C4-2B (cell line): ENCODE results near the gene TM7SF3.

ENCODE experiments used
- CTCF ChIP-seq: fragments of 450-650 bp; conservative IDR thresholded peaks from 2 replicates; pipeline ENCODE4 v1.5.1; 2017; ENCODE audit warnings: mild to moderate bottlenecking
- ZFX ChIP-seq: fragments of 450-650 bp; IDR thresholded peaks from 2 replicates; pipeline ENCODE4 v1.6.1; 2017

DNA sequence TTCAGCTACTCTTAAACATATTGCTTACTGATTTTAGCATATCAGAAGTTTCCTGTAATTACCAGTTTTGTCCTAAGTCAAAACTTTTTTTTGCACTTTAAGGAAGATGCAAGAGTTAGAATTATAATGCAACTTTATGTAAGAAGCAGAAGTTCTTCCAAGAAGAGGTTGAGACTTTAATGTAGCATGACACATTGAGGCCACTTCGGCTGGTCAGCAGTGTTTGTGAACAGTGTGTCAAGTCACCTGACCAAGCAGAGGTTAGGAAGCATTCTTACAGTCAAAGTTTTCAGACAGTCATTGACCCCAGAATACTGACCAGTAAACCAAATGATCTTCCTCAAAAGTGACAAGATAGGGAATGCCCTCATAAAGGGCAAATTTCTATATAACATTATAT, 60.7 kb downstream of the TM7SF3 start:
- TF ChIP-seq CTCF (no peak), ZFX (no peak)
